A673 (cell line): ENCODE data around the gene IL1RN.

Source experiments
- CTCF ChIP-seq: fragments of 300-800, 200-600 bp; sonication (generic); conservative IDR thresholded peaks from 2 replicates; pipeline ENCODE4 v1.5.1; 2017; ENCODE audit warnings: low read depth, mild to moderate bottlenecking, antibody characterized with exemption, low read length, moderate library complexity, mixed read lengths
- EZH2 ChIP-seq: fragments of 200-600 bp; sonication (generic); IDR thresholded peaks from 2 replicates; pipeline ENCODE4 v1.6.1; 2017; ENCODE audit warnings: borderline replicate concordance, low read depth, mild to moderate bottlenecking, mixed read lengths, antibody characterized with exemption, low read length; ENCODE audit not compliant: poor library complexity, severe bottlenecking

- TF ChIP-seq CTCF (no peak), EZH2 (no peak)
Measured at GRCh38 chr2:113171334-113172075, 44.1 kb downstream of the IL1RN start.
